H54 (cell line): ENCODE measurements around the gene BACH2.

ENCODE experiments used
- DNase-seq: peaks from one replicate; pipeline ENCODE4 v3.0.0; 2011; ENCODE audit warnings: low spot score, mixed read lengths; ENCODE audit not compliant: insufficient read length
- FAIRE-seq: peaks from 3 replicates; lab custom pipeline; 2011; peaks lifted over from hg19 to GRCh38; lab: Jason Lieb, UNC
- POLR2A ChIP-seq: IDR thresholded peaks from 2 replicates; pipeline ENCODE4 v1.6.1; 2011; ENCODE audit warnings: low read depth, mild to moderate bottlenecking, low read length

Gene BACH2

DNA sequence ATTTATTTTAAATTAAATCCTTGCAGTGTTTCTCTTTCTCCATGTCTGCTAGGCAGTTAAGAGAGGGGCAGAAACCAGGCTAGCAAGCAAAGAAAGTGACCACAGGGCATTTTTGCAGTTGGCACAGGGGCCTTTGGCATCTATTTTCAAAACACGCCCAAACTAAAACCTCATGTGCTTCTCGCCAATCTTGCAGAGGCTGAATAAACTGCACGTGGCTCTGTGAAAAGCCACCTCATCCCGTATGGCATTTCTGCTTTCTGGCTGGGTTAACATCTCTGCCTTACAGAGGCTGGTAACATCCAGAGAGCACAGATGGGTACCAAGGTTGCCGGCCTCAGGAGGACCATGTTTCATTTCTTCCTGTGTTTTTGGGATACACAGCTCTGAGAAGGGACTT is 347.8 kb downstream of the BACH2 start:
- FAIRE-seq: no peak
- DNase-seq: no peak
- TF ChIP-seq POLR2A: no peak

DNA sequence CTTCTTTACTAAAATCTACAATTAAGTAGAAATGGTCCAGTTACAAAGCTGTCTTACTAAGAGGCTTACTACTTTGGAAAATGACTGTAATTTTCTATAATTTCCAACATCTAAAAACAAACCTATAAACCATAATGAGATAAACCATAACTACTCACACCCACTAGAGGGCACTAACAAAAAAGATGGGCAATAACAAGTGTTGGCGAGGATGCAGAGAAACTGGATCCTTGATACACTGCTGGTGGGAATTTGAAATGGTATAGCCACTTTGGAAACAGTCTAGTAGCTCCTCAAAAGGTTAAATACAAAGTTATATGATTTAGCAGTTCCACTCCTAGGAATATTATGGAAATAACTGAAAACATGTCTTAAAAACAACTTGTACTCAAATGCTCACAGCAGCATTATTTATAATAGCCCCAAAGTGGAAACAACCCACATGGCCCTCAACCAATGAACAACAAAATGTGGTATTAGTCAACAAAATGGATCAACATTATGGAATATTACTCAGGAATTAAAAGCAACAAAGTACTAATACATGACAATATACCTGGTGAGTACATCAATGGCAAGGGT is 351.7 kb downstream of the BACH2 start:
- no peak for TF ChIP-seq POLR2A
- DNase-seq: no peak
- FAIRE-seq: no peak

DNA sequence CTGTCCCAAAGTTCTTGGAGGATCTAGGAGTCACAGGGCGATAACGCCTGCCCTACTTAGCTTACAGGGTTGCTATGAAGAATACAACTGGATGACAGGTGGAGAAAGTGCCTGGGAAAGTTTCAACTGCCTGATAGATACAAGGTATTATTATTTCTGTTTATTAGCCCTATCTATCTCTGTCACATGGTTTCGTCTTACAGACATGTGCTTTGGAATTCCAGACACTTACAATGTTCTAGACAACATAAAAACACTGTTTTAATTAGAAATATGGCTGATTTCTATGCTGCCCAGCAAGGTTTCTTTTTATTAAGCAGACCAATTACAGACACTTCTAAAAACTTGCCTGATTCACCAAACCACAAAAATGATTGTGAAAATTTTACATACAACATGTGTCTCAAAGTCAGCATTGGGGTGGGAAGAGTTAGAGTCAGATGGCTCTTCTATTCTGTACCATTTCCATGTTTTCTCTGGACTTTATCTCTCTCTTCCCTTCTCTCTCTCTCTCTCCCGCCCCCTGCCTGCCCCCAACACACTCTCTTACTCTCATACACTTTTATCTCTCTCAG is 352.4 kb downstream of the BACH2 start:
- FAIRE-seq: no peak
- DNase-seq: no peak
- no peak for TF ChIP-seq POLR2A

DNA sequence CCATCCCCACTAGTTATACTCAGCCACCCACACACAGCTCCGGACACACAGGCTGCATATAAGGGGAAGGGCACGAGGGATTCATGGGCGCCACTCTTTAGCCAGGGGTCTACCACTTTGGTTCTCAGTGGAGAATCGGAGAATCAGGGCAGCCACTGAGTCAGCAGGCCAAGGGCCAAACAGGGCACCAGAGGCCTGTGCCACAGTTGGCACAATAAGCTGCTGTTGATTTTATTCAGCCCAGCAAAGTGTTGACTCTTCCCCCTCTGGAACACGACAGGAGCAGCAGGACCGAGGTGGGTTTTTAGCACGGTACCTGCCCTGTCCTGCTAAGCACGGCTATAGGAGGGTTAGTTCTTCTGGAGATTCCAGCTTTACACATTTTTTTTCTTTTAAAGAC is 354.0 kb downstream of the BACH2 start:
- TF ChIP-seq POLR2A: no peak
- FAIRE-seq: no peak
- no peak for DNase-seq

DNA sequence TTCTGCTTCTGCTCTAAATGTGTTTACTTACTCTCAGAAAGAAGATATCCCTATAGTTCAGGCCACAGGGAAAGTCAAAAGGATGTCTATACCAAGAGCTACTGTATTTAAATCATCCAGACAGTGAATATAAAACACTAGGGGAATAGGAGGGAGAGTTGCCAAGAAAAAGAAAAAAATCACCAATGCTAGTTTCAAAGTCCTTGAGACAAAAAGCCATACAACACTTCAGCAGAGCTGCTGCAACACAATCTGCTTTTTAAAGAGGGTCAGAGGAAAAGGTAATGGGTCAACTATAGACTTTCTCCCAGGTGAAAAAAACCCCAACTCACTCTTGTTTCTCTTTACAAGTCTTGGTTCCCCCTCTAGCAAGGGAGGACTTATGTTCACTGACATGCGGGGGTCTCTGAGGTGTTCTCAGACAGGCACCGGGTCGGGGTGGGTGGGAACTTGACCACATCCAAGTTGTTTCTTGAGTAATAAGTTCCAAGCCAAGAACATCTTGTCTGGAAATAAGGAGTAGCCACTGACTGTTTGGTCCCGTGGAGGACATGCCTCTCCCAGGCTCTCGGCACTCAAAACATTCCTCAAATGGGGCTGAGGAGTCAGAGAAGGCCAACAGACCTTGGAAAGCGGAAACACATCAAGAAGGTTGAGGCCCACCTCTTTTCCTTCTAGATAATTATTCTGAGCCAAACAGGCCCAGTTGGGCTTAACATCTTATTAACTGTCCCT is 354.7 kb downstream of the BACH2 start:
- no peak for FAIRE-seq
- no peak for DNase-seq
- no peak for TF ChIP-seq POLR2A

DNA sequence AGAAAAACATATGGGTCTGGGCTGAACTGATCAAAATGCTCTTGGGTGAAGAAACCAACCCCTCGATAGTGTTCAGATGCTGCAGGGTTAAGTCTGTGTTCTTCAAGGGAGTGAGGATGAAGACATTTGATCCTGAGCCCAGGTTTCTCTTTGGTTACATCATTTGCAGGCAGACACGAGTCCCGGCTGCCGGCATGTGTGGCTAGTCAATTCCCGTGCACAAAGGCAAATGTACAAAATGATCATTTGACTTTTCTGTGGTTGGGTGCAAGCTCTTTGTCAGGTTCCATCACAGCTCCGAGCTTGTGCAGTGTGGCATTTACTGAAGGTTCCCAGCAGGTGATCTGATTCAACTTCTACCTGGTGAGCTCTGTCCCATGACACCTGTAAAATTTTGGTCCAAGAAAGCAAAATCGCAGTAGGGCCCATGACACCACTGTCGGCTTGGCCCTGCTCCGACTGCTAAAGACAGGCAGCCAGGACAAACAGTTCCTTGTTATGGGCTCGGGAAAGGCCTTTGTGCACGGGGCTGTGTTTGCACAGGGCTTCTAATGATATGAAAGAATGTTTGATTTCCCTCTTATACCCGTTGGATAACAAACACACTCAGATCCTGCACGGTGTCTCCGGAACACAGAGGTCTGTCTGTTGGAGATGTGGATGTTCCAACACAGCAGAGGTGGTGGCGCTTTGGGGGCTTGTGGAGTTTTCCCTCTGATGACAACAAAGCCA is 355.4 kb downstream of the BACH2 start:
- DNase-seq: no peak
- FAIRE-seq: no peak

DNA sequence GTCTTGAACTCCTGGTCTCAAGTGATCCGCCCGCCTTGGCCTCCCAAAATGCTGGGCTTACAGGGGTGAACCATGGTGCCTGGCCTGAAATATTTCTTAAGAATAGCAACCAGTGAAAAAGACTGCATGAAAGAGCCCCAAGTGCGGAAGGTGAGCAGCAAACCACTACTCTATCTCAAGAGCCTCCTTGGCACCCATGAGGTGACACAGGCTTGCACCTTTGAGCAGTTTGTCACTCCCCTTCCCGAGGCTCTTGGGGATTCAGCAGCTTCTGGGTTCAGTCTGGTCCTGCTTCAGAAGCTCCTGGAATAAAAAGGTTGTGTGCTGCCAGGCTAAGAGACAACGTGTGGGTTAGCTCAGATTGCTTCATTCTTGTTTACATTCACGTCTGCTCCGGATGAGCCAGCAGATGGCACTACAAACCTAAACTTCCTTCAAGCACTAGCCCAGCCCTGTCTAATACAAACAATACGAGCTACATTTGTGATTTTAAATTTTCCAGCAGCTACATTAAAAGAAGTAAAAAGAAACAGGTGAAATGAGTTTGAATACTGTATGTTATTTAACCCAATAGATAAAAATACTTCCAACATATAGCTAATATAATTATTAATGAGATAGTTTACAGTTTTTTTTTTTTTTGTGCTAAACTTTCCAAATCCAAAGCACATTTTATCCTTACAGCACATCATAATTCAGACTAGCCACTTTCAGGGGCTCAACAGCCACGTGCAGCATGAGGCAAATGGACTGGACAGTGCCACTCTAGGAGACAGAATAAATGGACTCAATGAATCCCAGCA is 356.2 kb downstream of the BACH2 start:
- peak; percentile 48 for DNase-seq
- TF ChIP-seq POLR2A: no peak
- no peak for FAIRE-seq

More for the DNA sequence above, 355.4 kb downstream of the BACH2 start:
- TF ChIP-seq POLR2A: no peak

DNA sequence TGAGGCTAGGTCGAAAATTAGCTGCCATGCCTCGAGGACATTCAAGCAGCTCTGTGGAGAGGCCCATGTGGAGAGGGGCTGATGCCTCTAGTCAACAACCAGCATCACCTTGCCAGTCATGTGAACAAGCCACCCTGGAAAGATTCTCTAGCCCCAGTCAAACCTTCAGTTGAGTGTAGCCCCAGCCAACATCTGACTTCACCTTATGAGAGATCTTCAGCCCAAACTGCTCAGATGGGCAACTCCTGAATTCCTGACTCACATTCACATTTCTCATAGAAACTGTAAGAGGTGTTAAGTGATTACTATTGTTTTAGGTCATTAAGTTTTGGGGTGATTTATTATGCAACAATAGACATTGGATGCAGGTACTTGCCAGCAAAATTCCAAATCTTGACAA is 357.5 kb downstream of the BACH2 start:
- TF ChIP-seq POLR2A: no peak
- FAIRE-seq (no peak), DNase-seq (no peak)

DNA sequence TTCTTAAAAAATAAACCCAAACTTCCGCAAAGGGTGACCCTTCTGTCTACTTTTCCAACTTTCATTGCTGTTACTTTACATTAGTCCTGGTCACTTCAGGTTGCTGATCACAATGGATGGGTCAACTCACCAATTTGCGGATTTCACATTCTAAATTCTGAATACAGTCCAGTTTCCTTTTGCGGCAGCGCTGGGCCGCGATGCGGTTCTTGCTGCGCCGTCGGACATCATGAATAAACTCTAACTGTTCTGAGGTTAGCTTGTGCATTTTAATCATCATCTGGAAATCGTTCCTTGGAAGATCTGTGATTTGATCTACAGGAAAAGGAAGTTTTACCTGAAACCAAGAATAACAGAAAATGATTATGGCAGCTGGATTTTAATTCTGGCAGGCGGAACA is 358.6 kb downstream of the BACH2 start:
- FAIRE-seq (no peak), DNase-seq (no peak)
- TF ChIP-seq POLR2A: no peak

DNA sequence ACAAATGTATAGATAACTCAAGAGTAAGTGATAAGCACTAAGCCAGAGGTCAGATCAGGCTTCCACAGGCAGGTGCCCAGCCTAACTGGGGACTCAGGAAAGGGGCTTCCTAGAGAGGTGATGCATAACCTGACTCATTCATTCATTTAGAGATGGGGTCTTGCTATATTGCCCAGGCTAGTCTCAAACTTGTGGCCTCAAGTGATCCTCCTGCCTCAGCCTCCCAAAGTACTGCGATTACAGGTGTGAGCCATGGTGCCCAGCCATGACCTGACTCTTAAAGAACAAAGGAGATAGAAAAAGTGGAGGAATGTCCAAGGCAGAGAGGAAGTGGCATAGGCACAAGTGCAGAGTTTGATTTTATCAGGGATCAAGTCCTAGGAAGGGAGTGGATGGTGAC is 360.5 kb downstream of the BACH2 start:
- no peak for TF ChIP-seq POLR2A
- FAIRE-seq: no peak
- DNase-seq: no peak

DNA sequence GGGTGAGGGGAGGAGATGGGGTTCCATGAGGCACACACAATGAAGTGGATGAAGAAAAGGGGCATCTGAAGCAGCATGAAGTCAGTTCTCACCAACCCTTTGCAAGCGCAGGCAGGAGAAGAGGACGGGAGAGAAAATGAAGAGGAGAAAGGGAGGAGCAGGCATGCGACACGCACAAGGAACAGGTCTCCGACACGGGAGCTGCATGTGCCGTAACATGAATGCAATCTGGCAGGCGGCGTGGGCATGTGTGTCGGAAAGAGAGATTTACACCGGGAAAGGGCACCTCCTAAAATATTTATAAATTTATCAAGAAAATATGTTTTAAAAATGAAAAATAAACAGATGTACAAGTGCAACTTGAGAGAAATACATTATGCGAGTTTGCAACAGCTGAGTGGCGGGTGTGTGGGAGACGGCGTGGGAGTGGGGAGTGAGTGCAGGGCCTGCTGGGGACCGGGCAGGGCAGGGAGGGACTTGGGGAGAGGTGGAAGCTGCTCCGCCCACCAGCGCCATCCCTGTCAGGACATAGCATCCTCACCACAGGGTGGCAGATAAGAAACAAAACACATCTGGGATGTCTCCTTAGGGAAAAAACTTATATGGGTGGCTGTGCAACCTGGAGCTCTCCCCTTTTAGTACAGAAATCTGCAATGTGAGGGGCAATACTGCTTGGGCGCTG is 361.8 kb downstream of the BACH2 start:
- TF ChIP-seq POLR2A: no peak
- DNase-seq: no peak
- FAIRE-seq: no peak

DNA sequence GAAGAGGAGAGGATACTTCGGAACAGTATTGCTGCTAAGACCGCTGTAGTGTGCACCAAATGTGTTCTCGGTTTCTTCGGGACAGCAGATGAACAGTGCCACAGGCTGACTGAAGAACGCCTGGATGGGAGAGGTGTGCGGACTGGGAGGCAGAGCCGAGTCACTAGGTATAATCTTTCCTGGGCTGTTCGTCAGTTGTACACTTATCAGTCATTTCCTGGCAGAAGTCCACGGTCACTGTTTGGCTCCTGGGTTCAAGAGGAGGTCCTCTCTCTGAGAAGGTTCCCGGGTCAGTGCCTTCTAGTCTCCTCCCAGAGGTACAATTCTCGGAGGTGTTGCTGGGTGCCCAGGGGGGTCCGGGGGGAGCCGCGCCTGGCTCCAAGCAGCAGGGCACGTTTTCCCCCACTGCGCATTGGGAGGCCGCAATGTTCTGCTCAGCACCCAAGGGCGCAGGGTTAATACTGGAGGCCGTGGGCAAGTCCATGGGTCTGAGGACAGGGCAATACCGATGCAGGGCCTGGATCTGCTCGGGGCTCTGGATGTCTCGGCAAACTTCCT is 364.3 kb downstream of the BACH2 start:
- no peak for FAIRE-seq
- no peak for TF ChIP-seq POLR2A

DNA sequence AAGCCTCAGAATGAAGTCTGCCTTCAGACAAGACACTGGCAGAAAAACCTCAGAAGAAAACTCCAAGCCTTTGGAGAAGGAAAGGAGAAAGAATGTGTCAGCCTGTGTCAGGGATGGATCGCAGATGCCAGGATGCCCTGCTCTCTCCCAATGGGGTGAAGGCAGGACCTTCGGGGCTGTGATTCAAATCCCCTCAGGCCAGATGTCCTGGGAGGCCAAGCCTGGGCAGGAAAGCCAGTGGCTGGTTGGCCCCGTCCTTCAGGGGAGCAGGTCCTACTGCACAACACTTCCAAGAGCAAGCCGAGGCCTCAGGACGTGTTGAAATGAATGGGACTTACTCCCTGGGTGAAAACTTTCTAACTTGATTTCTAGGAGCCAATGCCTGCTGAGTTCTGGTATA is 365.9 kb downstream of the BACH2 start:
- DNase-seq: no peak
- TF ChIP-seq POLR2A: no peak
- no peak for FAIRE-seq

More for the DNA sequence above, 364.3 kb downstream of the BACH2 start:
- no peak for DNase-seq

DNA sequence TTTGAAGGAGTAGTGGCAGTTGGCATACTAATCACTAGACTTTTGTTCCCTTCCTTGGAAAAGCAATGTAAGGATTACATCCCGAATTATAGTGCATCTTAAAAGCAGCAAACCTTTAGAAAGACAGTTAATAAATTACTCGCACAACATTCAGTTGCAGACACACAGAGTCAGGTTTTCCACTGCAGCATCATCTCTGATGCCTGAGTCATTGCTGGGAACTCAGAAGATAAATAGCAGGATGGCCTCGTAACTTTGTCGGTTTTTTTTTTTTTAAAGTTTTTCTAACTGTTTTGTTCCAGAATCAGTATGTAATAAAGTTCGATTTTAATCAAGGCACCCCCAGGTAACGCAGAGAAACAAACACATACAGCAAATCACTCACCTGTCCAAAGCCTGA is 368.0 kb downstream of the BACH2 start:
- no peak for DNase-seq
- no peak for TF ChIP-seq POLR2A
- FAIRE-seq: no peak
